Fibroblast of mammary gland (primary cell): ENCODE results near the gene C4orf46.
"Not testable (repeated sequence)": the region's sequence is repeated elsewhere in the genome, so short reads cannot be mapped to it uniquely, and the experiment has no call there.

Experiments used
- DNase-seq: peaks from one replicate; pipeline ENCODE4 v3.0.0-alpha.2; 2010; ENCODE audit warnings: low read depth
- H3K4me3 ChIP-seq: 2 replicates; pipeline ENCODE4 v1.5.1; 2011; ENCODE audit warnings: low read depth, mild to moderate bottlenecking, low read length, moderate library complexity; ENCODE audit not compliant: control insufficient read depth
- TF ChIP-seq, protein P1 (sequence below): conservative IDR thresholded peaks from 2 replicates; pipeline ENCODE4 v1.5.1; 2011; ENCODE audit warnings: low read depth, low read length, inconsistent platforms; ENCODE audit not compliant: control insufficient read depth, insufficient read depth

The C4orf46 gene

DNA sequence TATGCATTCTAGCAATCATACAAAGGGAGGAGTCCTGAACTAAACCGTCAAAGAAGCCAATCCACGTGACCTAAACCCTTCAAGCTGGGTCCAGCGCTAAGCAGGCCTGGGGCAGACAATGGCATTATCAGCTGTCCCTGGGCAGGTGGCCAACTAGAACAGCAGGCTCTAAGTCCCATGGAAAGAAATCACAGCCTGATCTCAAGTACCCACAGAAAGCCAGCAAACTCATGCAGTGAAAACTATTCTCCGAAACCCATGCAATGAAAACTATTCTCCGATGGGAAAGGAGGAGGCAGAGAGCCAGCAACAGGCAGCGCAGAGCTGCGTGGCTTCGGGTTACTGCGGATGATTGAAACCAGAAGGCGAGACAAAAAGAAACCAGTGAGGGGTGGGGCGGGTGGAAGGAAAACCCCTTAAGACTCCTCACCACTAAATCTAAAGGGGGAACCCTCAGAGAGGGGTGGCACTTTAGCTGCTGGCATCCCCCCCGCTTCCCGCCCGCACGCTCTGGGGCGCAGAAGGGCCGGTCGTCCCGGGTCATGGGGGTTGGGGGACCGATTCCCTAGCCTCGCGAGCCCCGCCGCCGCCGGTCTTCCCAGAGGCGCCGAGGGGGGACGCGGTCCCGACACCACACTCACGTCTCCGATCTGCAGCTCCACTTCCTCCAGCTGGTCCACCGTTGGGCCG is 567 bp downstream of the C4orf46 start:
- TF ChIP-seq, protein P1, sequence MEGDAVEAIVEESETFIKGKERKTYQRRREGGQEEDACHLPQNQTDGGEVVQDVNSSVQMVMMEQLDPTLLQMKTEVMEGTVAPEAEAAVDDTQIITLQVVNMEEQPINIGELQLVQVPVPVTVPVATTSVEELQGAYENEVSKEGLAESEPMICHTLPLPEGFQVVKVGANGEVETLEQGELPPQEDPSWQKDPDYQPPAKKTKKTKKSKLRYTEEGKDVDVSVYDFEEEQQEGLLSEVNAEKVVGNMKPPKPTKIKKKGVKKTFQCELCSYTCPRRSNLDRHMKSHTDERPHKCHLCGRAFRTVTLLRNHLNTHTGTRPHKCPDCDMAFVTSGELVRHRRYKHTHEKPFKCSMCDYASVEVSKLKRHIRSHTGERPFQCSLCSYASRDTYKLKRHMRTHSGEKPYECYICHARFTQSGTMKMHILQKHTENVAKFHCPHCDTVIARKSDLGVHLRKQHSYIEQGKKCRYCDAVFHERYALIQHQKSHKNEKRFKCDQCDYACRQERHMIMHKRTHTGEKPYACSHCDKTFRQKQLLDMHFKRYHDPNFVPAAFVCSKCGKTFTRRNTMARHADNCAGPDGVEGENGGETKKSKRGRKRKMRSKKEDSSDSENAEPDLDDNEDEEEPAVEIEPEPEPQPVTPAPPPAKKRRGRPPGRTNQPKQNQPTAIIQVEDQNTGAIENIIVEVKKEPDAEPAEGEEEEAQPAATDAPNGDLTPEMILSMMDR = no peak
- peak overlapping the region; percentile 91 for H3K4me3 ChIP-seq
- peak; percentile 79 for DNase-seq

DNA sequence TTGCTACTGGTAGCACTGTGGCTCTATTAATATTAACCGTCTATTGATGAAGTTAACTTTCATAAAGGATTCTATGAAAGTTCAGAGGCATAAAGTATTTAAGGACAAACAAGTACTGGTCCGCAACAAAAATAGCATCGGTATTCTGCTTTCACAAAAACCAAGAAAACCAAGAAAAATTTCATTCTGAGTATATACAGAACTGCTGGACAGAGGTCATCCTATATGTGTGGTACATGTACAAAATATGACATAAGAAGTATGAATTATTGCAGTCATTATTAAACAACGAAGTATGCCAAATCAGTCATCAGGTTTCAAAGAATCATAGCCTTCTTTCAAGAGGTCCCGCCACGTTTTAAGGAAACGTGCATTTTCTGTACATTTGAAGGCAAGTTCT is 2.4 kb downstream of the C4orf46 start:
- H3K4me3 ChIP-seq = no peak overlapping the region
- DNase-seq = no peak
- TF ChIP-seq, protein P1 = no peak

DNA sequence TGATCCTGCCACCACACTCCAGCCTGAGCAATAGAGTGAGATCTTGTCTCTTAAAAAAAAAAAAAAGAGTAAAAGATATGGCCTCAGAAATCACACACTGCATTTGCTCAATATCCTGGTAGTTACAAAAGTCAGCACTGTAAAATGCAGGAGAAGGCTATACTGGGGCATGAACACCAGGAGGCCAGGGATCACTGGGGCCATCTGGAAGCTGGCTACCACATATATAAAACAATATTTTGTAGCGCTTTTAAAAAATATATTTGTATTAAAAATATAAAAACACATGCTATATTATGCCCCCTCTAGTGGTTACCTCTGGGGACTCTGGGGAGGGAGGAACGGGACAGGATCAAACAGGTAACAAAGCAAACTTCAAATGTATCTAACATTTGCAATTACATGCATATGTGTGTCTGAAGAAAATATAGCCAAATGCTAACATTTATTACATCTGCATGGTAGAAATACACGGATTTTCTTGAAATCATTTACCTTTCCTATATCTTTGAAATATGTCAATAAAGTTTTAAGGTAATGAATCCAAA is 4.0 kb downstream of the C4orf46 start:
- peak; percentile 12 for DNase-seq
- TF ChIP-seq, protein P1 = peak; percentile 49
- H3K4me3 ChIP-seq = no peak overlapping the region

DNA sequence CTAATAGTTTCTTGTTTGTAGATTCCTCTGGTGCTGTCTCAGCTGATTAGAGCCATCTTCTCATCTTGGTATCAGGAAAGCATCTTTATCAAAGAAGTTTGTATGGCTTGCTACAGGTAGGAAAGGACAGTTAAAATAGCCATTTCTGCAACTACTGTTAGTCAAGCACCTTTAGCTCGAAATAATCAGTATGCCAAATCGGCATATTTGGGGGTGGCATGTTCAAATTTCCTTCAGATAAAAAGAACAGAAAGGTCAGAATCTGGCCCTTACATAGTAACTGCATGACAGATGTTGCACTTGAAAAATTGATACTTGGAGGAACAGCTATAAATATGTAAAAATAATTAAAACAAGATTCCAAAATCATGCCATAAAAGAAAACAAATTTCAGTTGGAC is 4.8 kb downstream of the C4orf46 start:
- TF ChIP-seq, protein P1 = no peak
- no peak for DNase-seq
- no peak overlapping the region for H3K4me3 ChIP-seq

DNA sequence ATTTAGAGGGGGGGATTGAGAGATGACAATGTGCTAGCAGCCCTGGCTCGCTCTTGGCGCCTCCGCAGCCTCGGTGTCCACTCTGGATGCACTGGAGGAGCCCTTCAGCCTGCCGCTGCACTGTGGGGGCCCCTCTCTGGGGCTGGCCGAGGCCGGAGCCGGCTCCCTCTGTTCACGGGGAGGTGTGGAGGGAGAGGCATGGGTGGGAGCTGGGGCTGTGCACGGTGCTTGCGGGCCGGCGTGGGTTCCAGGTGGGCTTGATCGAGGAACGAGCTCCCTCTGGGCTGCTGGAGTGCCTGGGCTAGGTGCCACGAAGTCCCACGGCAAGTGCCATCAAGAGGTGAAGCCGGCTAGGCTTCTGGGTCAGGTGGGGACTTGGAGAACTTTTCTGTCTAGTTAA is 6.9 kb downstream of the C4orf46 start:
- no peak overlapping the region for H3K4me3 ChIP-seq
- no peak for DNase-seq
- TF ChIP-seq, protein P1 = no peak

DNA sequence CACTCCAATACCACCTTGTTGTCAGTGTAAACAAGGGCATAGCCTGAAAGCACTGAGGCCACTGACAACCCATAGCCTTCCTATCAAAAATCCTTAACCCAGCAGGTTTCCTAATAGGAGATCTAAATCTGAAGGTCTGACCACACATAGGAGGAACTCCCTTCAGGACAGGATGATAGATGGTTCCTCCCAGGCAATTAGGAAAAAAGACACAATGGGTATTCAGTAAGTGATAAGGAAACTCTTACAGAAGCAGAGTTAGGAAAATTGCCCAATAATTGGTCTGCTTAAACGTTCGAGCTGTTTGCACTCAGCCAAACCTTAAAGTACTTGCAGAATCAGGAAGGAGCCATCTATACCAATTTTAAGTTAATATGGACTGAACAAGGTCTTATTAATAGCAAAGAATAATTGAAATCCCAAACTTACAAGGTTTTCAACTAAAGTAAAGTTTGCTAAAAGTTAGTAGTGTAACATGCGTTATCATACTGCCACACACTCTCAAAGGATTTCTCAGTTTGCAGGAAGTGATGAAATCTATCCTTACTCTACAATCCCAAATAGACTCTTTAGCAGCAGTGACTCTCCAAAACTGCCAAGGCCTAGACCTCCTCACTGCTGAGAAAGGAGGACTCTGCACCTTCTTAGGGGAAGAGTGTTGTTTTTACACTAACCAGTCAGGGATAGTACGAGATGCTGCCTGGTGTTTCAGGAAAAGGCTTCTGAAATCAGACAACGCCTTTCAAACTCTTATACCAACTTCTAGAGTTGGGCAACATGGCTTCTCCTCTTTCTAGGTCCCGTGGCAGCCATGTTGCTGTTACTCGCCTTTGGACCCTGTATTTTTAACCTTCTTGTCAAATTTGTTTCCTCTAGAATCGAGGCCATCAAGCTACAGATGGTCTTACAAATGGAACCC is 7.7 kb downstream of the C4orf46 start:
- not testable (repeated sequence) for DNase-seq, H3K4me3 ChIP-seq

DNA sequence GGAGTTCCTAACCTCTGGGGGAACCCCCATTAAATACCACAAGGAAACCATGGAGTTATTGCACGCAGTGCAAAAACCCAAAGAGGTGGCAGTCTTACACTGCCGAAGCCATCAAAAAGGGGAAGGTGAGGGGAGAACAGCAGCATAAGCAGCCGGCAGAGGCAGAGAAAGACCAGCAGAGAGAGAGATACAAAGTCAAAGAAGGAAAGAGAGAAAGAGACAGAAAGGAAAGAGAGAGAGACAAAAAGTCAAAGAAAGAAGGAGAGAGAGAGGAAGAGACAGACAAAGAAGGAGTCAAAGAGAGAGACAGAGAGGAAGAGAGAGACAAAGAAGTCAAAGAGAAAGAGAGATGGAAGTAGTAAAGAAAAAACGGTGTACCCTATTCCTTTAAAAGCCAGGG is 8.4 kb downstream of the C4orf46 start:
- not testable (repeated sequence) for H3K4me3 ChIP-seq, DNase-seq

DNA sequence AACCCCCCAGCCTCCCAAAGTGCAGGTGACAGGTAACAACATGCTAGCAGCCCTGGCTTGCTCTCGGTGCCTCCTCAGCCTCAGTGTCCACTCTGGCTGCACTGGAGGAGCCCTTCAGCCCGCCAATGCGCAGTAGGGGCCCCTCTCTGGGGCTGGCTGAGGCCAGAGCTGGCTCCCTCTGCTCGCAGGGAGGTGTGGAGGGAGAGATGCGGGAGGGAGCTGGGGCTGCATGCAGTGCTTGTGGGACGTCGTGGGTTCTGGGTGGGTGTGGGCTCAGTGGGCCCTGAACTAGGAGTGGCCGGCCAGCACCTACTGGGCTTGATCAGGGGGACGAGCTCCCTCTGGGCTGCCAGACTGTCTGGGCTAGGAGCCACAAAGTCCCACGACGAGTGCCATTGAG is 14.4 kb downstream of the C4orf46 start:
- TF ChIP-seq, protein P1 = no peak
- no peak for DNase-seq
- no peak overlapping the region for H3K4me3 ChIP-seq
